ENCODE results near the gene SLC4A5. TPM values are rescaled to one million over a fixed set of nuclear protein-coding genes. Genes with fewer than 3 reads are reported as not detected.

The SLC4A5 gene
- polyA plus RNA-seq, 2 of the 4 experiments (the other 2 are of a cell fraction), result 0.50 to 1.1 TPM

GRCh38 chr2:74313497-74313896 lies 29.7 kb downstream of the SLC4A5 start:
- POLR2A ChIA-PET, result no interaction called here
- ATAC-seq (no peak), FAIRE-seq (no peak), DNase-seq (ENCODE audit: low read depth in 1 of 2, low spot score in 1 of 2) (no peak)
- Histone ChIP-seq H3K9me3 (no peaks in the 10 kb centered on the region), H3K4me3 (no peak overlapping the region), H3K27ac (no peak overlapping the region), H3K4me1 (no peaks in the 10 kb centered on the region), H3K4me2 (no peak overlapping the region)
- 21% methylated on average over 2 of the region's 2 CpGs for WGBS (ENCODE audit: missing lambda C conversion rate)
- CTCF ChIA-PET, result interaction anchor here (0.7 to 4.3 kb wide), 4 partner anchors 11 to 64 kb away, joined by 3 to 18 read pairs (median 4); no protein-coding TSS in a partner anchor
- TF ChIP-seq FOXS1 (CRISPR knock-in tag; IDR thresholded peaks at IDR 0.05) (no peak), ZNF302 (CRISPR knock-in tag; IDR thresholded peaks at IDR 0.05) (no peak), BHLHE40 (IDR thresholded peaks at IDR 0.05; ENCODE audit: low read depth, low read length) (no peak), CBX2 (IDR thresholded peaks at IDR 0.05; ENCODE audit: borderline replicate concordance, low read depth) (no peak), SMC3 (IDR thresholded peaks at IDR 0.05) (no peak), MAFK (IDR thresholded peaks at IDR 0.05; ENCODE audit: partially characterized antibody) (no peak), RNF2 (IDR thresholded peaks at IDR 0.05; ENCODE audit: borderline replicate concordance, low read depth) (no peak), CHD4 (IDR thresholded peaks at IDR 0.05; ENCODE audit: borderline replicate concordance) (no peak), NR3C1 (IDR thresholded peaks at IDR 0.05) (no peak)
- TF ChIP-seq, protein P1, sequence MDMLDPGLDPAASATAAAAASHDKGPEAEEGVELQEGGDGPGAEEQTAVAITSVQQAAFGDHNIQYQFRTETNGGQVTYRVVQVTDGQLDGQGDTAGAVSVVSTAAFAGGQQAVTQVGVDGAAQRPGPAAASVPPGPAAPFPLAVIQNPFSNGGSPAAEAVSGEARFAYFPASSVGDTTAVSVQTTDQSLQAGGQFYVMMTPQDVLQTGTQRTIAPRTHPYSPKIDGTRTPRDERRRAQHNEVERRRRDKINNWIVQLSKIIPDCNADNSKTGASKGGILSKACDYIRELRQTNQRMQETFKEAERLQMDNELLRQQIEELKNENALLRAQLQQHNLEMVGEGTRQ (IDR thresholded peaks at IDR 0.05), result no peak

- TF ChIP-seq ESRRA (IDR thresholded peaks at IDR 0.05; ENCODE audit: borderline replicate concordance, low read length) (no peak), HOXB5 (CRISPR knock-in tag; IDR thresholded peaks at IDR 0.05) (no peak), BCL3 (IDR thresholded peaks at IDR 0.05) (no peak), KDM5A (IDR thresholded peaks at IDR 0.05) (no peak), CBX8 (IDR thresholded peaks at IDR 0.05) (no peak), ATOH8 (CRISPR knock-in tag; IDR thresholded peaks at IDR 0.05; ENCODE audit: low read depth) (no peak), POLR2A (IDR thresholded peaks at IDR 0.05; ENCODE audit: low read length) (no peak), NR3C1 (IDR thresholded peaks at IDR 0.05) (no peak), PBX3 (IDR thresholded peaks at IDR 0.05) (no peak)
- TF ChIP-seq, protein P2, sequence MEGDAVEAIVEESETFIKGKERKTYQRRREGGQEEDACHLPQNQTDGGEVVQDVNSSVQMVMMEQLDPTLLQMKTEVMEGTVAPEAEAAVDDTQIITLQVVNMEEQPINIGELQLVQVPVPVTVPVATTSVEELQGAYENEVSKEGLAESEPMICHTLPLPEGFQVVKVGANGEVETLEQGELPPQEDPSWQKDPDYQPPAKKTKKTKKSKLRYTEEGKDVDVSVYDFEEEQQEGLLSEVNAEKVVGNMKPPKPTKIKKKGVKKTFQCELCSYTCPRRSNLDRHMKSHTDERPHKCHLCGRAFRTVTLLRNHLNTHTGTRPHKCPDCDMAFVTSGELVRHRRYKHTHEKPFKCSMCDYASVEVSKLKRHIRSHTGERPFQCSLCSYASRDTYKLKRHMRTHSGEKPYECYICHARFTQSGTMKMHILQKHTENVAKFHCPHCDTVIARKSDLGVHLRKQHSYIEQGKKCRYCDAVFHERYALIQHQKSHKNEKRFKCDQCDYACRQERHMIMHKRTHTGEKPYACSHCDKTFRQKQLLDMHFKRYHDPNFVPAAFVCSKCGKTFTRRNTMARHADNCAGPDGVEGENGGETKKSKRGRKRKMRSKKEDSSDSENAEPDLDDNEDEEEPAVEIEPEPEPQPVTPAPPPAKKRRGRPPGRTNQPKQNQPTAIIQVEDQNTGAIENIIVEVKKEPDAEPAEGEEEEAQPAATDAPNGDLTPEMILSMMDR (IDR thresholded peaks at IDR 0.05), result no peak
- TF ChIP-seq, protein P3, sequence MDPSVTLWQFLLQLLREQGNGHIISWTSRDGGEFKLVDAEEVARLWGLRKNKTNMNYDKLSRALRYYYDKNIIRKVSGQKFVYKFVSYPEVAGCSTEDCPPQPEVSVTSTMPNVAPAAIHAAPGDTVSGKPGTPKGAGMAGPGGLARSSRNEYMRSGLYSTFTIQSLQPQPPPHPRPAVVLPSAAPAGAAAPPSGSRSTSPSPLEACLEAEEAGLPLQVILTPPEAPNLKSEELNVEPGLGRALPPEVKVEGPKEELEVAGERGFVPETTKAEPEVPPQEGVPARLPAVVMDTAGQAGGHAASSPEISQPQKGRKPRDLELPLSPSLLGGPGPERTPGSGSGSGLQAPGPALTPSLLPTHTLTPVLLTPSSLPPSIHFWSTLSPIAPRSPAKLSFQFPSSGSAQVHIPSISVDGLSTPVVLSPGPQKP (IDR thresholded peaks at IDR 0.05; ENCODE audit: low read depth, low read length), result no peak
- no peak overlapping the region for H3K4me2 ChIP-seq
- no peak overlapping the region for H3K27ac ChIP-seq
- FAIRE-seq (no peak), ATAC-seq (no peak), DNase-seq (ENCODE audit: low read depth in 1 of 2, low spot score in 1 of 2) (no peak)
- ChIA-PET POLR2A (no interaction called here), CTCF (interaction anchor here (0.7 to 4.3 kb wide), 2 partner anchors 10 to 21 kb away, joined by 3 to 18 read pairs; no protein-coding TSS in a partner anchor)
- H3K9me3 ChIP-seq, result no peaks in the 10 kb centered on the region
- H3K4me1 ChIP-seq, result no peaks in the 10 kb centered on the region
- no peak overlapping the region for H3K4me3 ChIP-seq
Measured at GRCh38 chr2:74312913-74313312, 30.3 kb downstream of the SLC4A5 start.

Data from A549 (cell line).